Loucy (cell line): ENCODE measurements around the gene SLC26A1.
A peak's percentile ranks its signal among the peaks of the same experiment; 100 is the strongest.

ENCODE experiments used
- H2AFZ ChIP-seq: fragments of 200-600 bp; sonication (generic); 2 replicates; pipeline ENCODE4 v1.6.0; 2016; ENCODE audit warnings: antibody characterized with exemption, mild to moderate bottlenecking, low read length, moderate library complexity
- H3F3A ChIP-seq: fragments of 200-600 bp; 2 replicates; pipeline ENCODE4 v1.6.0; 2016; ENCODE audit warnings: antibody characterized with exemption, low read depth, mild to moderate bottlenecking
- H3K27me3 ChIP-seq: fragments of 200-600 bp; sonication (generic); 2 replicates; pipeline ENCODE4 v1.6.1; 2014; ENCODE audit warnings: low read length, mild to moderate bottlenecking; ENCODE audit not compliant: insufficient read depth, poor library complexity, severe bottlenecking
- H3K36me3 ChIP-seq: fragments of 200-600 bp; sonication (generic); 2 replicates; pipeline ENCODE4 v1.6.1; 2016; ENCODE audit warnings: low read length; ENCODE audit not compliant: insufficient read depth
- H3K4me1 ChIP-seq: fragments of 200-600 bp; sonication (generic); 2 replicates; pipeline ENCODE4 v1.5.1; 2014; ENCODE audit warnings: low read length, mild to moderate bottlenecking; ENCODE audit not compliant: insufficient read depth, poor library complexity, severe bottlenecking
- H3K4me2 ChIP-seq: fragments of 200-600 bp; sonication (generic); 2 replicates; pipeline ENCODE4 v1.6.0; 2014; ENCODE audit warnings: antibody characterized with exemption, low read length, low read depth, mild to moderate bottlenecking; ENCODE audit not compliant: poor library complexity, severe bottlenecking
- H3K4me3 ChIP-seq: fragments of 200-600 bp; sonication (generic); 2 replicates; pipeline ENCODE4 v1.5.1; 2014; ENCODE audit warnings: low read length, mild to moderate bottlenecking, mixed read lengths; ENCODE audit not compliant: poor library complexity, severe bottlenecking
- H3K79me2 ChIP-seq: fragments of 200-600 bp; sonication (generic); 2 replicates; pipeline ENCODE4 v1.6.1; 2014; ENCODE audit warnings: low read length; ENCODE audit not compliant: insufficient read depth
- H3K9ac ChIP-seq: fragments of 200-600 bp; sonication (generic); 2 replicates; pipeline ENCODE4 v1.6.0; 2014; ENCODE audit warnings: mild to moderate bottlenecking, low read depth, low read length, moderate library complexity; ENCODE audit not compliant: poor library complexity, severe bottlenecking
- H3K9me2 ChIP-seq: fragments of 200-600 bp; sonication (generic); replicated peaks from 2 replicates; pipeline ENCODE4 v1.6.1; 2016; ENCODE audit warnings: low read depth, low read length, mixed read lengths
- H3K9me3 ChIP-seq: fragments of 200-600 bp; sonication (generic); 2 replicates; pipeline ENCODE4 v1.6.1; 2014; ENCODE audit warnings: mild to moderate bottlenecking, antibody characterized with exemption, low read length, low read depth; ENCODE audit not compliant: insufficient read depth
- H4K20me1 ChIP-seq: fragments of 200-600 bp; sonication (generic); 2 replicates; pipeline ENCODE4 v1.6.0; 2014; ENCODE audit warnings: antibody characterized with exemption, low read length, mild to moderate bottlenecking; ENCODE audit not compliant: insufficient read depth, poor library complexity, severe bottlenecking
- EZH2phosphoT487 ChIP-seq: fragments of 200-600 bp; IDR thresholded peaks from 2 replicates; pipeline ENCODE4 v1.6.1; 2018; ENCODE audit warnings: antibody characterized with exemption, mild to moderate bottlenecking, moderate library complexity, borderline replicate concordance
- TF ChIP-seq, protein P1 (sequence below): fragments of 200-600 bp; sonication (generic); conservative IDR thresholded peaks from 2 replicates; pipeline ENCODE4 v1.5.1; 2014; ENCODE audit warnings: mild to moderate bottlenecking, antibody characterized with exemption, low read length

SLC26A1 gene

DNA sequence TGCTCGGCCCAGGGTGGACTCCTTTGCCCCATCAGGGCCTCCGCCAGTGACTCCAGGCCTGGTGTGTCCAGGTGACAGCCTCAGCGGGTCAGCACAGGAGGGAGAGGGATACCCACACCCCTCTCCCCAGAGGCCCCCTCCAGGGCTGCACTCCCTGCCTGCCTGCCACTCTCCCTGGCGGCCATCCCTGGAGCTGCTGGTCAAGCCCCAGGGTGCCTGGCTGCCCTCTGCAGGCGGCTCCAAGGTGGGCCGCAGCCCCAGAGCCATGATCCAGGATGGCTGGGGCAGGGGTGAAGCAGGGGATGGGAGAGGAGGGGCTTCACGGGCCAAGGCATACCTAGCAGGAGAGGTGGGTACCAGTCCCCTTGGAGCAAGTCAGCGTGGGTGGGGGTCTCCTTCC is 22.0 kb upstream of the SLC26A1 start:
- peaks cover 17% of the 10 kb centered on the region for H3K4me1 ChIP-seq
- TF ChIP-seq, protein P1, sequence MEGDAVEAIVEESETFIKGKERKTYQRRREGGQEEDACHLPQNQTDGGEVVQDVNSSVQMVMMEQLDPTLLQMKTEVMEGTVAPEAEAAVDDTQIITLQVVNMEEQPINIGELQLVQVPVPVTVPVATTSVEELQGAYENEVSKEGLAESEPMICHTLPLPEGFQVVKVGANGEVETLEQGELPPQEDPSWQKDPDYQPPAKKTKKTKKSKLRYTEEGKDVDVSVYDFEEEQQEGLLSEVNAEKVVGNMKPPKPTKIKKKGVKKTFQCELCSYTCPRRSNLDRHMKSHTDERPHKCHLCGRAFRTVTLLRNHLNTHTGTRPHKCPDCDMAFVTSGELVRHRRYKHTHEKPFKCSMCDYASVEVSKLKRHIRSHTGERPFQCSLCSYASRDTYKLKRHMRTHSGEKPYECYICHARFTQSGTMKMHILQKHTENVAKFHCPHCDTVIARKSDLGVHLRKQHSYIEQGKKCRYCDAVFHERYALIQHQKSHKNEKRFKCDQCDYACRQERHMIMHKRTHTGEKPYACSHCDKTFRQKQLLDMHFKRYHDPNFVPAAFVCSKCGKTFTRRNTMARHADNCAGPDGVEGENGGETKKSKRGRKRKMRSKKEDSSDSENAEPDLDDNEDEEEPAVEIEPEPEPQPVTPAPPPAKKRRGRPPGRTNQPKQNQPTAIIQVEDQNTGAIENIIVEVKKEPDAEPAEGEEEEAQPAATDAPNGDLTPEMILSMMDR = no peak
- TF ChIP-seq EZH2phosphoT487 = no peak
- no peak overlapping the region for H3K9ac ChIP-seq
- H3K9me2 ChIP-seq = no peaks in the 10 kb centered on the region
- no peak overlapping the region for H2AFZ ChIP-seq
- peaks cover 22% of the 10 kb centered on the region for H4K20me1 ChIP-seq
- H3K4me3 ChIP-seq = no peak overlapping the region
- H3K4me2 ChIP-seq = no peak overlapping the region
- H3K36me3 ChIP-seq = no peaks in the 10 kb centered on the region
- no peaks in the 10 kb centered on the region for H3F3A ChIP-seq
- no peaks in the 10 kb centered on the region for H3K9me3 ChIP-seq
- H3K27me3 ChIP-seq = no peaks in the 10 kb centered on the region
- H3K79me2 ChIP-seq = peaks cover 17% of the 10 kb centered on the region; the same call in 1 of the 2 replicates

DNA sequence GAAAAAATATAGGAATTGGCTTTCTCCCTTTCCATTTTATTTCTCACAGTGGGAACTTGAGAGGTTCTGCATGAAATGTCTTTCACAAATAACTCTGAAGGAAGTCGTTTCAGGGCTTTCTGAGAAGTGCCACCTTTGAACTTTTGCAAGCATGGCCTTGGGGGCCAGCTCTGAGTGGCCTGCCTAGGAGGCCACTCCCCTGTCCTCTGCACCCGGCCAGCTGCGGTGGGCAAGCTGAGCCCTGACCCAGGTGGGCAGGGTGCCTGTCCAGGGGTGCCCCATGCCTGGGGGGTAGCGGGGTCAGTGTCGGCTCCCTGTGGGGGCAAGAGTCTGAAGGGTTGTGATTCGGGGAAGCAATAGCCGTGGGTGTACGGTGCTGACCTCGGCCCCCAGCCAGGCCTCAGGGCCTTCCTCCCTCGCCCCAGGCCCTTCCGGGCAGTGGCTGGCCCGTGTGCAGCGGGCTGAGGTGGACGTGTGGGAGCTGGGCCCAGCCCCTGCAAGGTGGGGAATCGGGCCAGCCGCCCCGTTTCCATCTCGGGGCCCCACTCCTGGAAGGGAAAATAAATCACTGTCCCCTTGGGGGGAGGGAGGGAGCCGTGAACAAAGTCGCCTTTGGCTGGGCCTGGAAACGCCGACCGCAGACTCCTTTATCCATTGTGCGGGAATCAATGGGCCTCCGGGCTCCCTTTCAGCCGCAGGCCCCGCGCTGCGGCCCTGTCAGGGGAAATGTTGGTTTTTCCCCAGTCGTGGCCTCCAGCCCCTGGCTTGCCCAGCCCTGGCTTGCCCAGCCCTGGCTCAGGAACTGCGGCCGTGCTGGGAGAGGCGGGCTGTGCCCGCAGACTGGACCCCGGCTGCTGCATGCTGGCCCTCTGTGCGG is 21.3 kb upstream of the SLC26A1 start:
- H4K20me1 ChIP-seq = peaks cover 26% of the 10 kb centered on the region
- no peak overlapping the region for H2AFZ ChIP-seq
- no peaks in the 10 kb centered on the region for H3K27me3 ChIP-seq
- H3K9me3 ChIP-seq = no peaks in the 10 kb centered on the region
- H3K36me3 ChIP-seq = no peaks in the 10 kb centered on the region
- H3K4me1 ChIP-seq = peaks cover 21% of the 10 kb centered on the region
- no peak overlapping the region for H3K9ac ChIP-seq
- no peak overlapping the region for H3K4me3 ChIP-seq
- TF ChIP-seq, protein P1 = no peak
- TF ChIP-seq EZH2phosphoT487 = no peak
- H3F3A ChIP-seq = no peaks in the 10 kb centered on the region
- H3K79me2 ChIP-seq = peaks cover 17% of the 10 kb centered on the region; the same call in 1 of the 2 replicates
- H3K9me2 ChIP-seq = no peaks in the 10 kb centered on the region
- H3K4me2 ChIP-seq = no peak overlapping the region

DNA sequence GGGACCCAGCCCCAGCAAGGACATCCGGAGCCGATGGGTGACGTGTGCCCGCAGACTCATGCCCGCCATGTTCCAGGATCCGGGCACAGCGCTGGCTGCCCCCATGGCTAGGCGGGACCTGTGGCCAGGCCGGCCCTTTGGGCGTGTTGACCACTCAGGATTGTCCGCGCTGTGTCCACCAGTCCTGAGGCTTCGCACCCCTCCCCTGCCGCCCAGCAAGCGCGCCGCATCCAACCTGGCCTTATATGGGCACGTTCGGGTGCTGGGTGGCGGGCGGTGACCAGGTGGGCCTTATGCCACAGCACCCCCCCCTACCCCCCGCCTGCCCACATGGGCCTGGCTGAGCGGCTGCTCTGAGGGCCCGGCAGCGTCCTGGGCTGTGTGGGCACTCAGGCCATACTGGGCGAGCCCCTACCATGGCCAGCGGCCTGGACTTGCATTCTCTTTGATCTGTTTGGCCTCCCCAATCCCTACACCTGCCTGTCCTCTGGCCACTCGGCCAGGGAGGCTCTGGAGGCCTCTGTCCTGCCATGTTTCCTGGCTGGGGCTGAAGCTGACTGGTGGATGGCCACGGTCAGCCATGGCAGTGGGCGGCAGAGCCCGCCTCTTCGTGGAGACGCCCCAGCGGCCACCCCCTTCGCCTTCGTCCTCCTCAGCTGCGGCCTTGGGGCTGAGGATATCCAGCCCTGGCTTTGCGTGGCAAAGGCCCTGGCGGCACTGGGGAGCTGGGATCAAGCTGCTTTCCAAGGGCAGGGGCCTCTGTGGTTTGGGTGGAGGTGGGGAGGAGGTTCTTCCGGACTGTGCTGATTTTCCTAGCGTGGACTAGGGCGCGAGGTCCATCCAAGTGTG is 20.2 kb upstream of the SLC26A1 start:
- H3K9ac ChIP-seq = no peak overlapping the region
- H3F3A ChIP-seq = no peaks in the 10 kb centered on the region
- H3K9me3 ChIP-seq = no peaks in the 10 kb centered on the region
- no peak overlapping the region for H2AFZ ChIP-seq
- H3K4me2 ChIP-seq = peak overlapping the region; percentile 74
- H3K79me2 ChIP-seq = peaks cover 17% of the 10 kb centered on the region; the same call in 1 of the 2 replicates
- H3K9me2 ChIP-seq = no peaks in the 10 kb centered on the region
- H3K36me3 ChIP-seq = no peaks in the 10 kb centered on the region
- peaks cover 27% of the 10 kb centered on the region for H3K4me1 ChIP-seq
- H3K27me3 ChIP-seq = peaks cover 8% of the 10 kb centered on the region
- TF ChIP-seq, protein P1 = no peak
- no peak for TF ChIP-seq EZH2phosphoT487
- no peak overlapping the region for H3K4me3 ChIP-seq
- peaks cover 20% of the 10 kb centered on the region for H4K20me1 ChIP-seq
